PC-9 (cell line): ENCODE data around the gene ART4. TPM values are rescaled to one million over a fixed set of nuclear protein-coding genes. Genes with fewer than 3 reads are reported as not detected.

ENCODE experiments used
- BruUV-seq: library from RNA; stranded (reverse); fragments of 400-500 nt; replicated peaks from 2 replicates; lab custom pipeline; 2021; lab: Mats Ljungman, UMichigan
- CTCF ChIA-PET: fragments of 300-600 bp; sonication (Branson Sonifier 250); formaldehyde crosslinking; loops from one replicate; lab custom pipeline; 2022; ENCODE audit warnings: antibody characterized with exemption; lab: Charles Lee
- POLR2A ChIA-PET: fragments of 300-600 bp; sonication (Branson Sonifier 250); formaldehyde crosslinking; loops from one replicate; lab custom pipeline; 2022; ENCODE audit warnings: antibody characterized with exemption; ENCODE audit not compliant: unreplicated experiment; lab: Charles Lee
- DNase-seq, 2 experiments: peaks; one replicate each; pipeline versions ENCODE4 v3.0.0 to v3.0.0-alpha.2; 2015 to 2022; ENCODE audit warnings: mixed read lengths in 1 of 2
- H2AFZ ChIP-seq: fragments of 200-600 bp; sonication (generic); 2 replicates; pipeline ENCODE4 v1.8.1; 2017; ENCODE audit warnings: antibody characterized with exemption
- H3F3A ChIP-seq: fragments of 200-600 bp; sonication (generic); 2 replicates; pipeline ENCODE4 v1.8.1; 2017; ENCODE audit warnings: antibody characterized with exemption, mild to moderate bottlenecking, low read depth; ENCODE audit not compliant: insufficient read depth
- H3K27ac ChIP-seq: fragments of 200-600 bp; sonication (generic); 2 replicates; pipeline ENCODE4 v1.6.1; 2016; ENCODE audit warnings: mixed run types
- H3K27me3 ChIP-seq: fragments of 200-600 bp; sonication (generic); 2 replicates; pipeline ENCODE4 v1.6.1; 2016; ENCODE audit warnings: low read depth, mixed run types; ENCODE audit not compliant: insufficient read depth
- H3K36me3 ChIP-seq: fragments of 200-600 bp; sonication (generic); 2 replicates; pipeline ENCODE4 v1.6.1; 2016; ENCODE audit warnings: low read depth, mixed run types
- H3K4me1 ChIP-seq: fragments of 200-600 bp; sonication (generic); replicated peaks from 2 replicates; pipeline ENCODE4 v1.6.1; 2016; ENCODE audit warnings: mixed run types; ENCODE audit not compliant: insufficient read depth
- H3K4me2 ChIP-seq: fragments of 200-600 bp; sonication (generic); 2 replicates; pipeline ENCODE4 v1.6.1; 2017; ENCODE audit warnings: mixed run types
- H3K4me3 ChIP-seq: fragments of 200-600 bp; sonication (generic); 2 replicates; pipeline ENCODE4 v1.6.1; 2016; ENCODE audit warnings: mixed run types
- H3K79me2 ChIP-seq: fragments of 200-600 bp; sonication (generic); 2 replicates; pipeline ENCODE4 v1.6.1; 2017; ENCODE audit warnings: low read depth, mixed run types
- H3K9me2 ChIP-seq: fragments of 200-600 bp; sonication (generic); 2 replicates; pipeline ENCODE4 v1.8.1; 2017; ENCODE audit warnings: mild to moderate bottlenecking; ENCODE audit not compliant: insufficient read depth
- H3K9me3 ChIP-seq: fragments of 200-600 bp; sonication (generic); 2 replicates; pipeline ENCODE4 v1.8.1; 2016; ENCODE audit warnings: low read depth; ENCODE audit not compliant: insufficient read depth
- H4K20me1 ChIP-seq: fragments of 200-600 bp; sonication (generic); 2 replicates; pipeline ENCODE4 v1.8.1; 2017; ENCODE audit not compliant: insufficient read depth
- CTCF ChIP-seq: fragments of 200-600 bp; sonication (generic); conservative IDR thresholded peaks from 2 replicates; pipeline ENCODE4 v1.6.1; 2017; ENCODE audit warnings: mixed run types, antibody characterized with exemption, mild to moderate bottlenecking, moderate library complexity
- EZH2 ChIP-seq: fragments of 200-600 bp; sonication (generic); IDR thresholded peaks from 2 replicates; pipeline ENCODE4 v1.8.0; 2017; ENCODE audit warnings: antibody characterized with exemption, low read depth
- intact Hi-C: fragments of 100-400 bp; cut with micrococcal nuclease; formaldehyde crosslinking; loops from one replicate; pipeline ENCODE4 v1.10.0; 2022; ENCODE audit not compliant: unreplicated experiment
- total RNA-seq: library from RNA; stranded (reverse); gene quantifications from 2 replicates; pipeline ENCODE4 v1.2.3, GENCODE V29; 2021

Gene ART4
- total RNA-seq, 1 experiment from 2014 or later, result not detected

- BruUV-seq, result no TSS peak
- POLR2A ChIA-PET, result interaction anchor here (0.6 kb wide), 1 partner anchor 930 kb away, joined by 6 read pairs; no protein-coding TSS in a partner anchor
Measured at GRCh38 chr12:14850929-14851663, 7.8 kb upstream of the ART4 start.

DNA sequence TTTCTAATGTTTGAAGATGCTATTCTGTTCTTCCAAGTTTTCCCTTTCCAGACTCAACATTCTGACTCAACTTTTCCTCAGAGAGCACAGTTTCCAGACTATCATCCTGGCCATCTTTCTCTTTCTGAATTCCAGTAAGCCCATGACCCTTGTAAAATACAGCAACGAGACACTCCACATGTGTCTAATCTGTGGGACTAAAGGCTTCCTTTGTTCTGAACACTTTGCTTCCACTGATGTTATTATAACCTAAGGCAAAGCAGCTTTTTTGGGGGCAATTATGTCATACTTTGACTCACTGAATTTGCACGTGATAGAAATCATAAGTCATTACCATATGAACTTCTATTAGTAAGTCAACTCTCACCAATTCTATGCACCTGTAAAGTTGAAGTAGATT lies 6.3 kb upstream of the ART4 start:
- Histone ChIP-seq H3K27ac (no peak overlapping the region), H3K79me2 (no peaks in the 10 kb centered on the region), H3K4me3 (no peak overlapping the region), H3K4me2 (no peak overlapping the region), H3K27me3 (no peaks in the 10 kb centered on the region), H2AFZ (no peak overlapping the region), H3F3A (no peaks in the 10 kb centered on the region), H3K4me1 (peaks cover 18% of the 10 kb centered on the region), H4K20me1 (no peaks in the 10 kb centered on the region), H3K9me3 (no peaks in the 10 kb centered on the region), H3K36me3 (no peaks in the 10 kb centered on the region), H3K9me2 (no peaks in the 10 kb centered on the region)
- ChIA-PET CTCF (no interaction called here), POLR2A (no interaction called here)
- intact Hi-C loops, result loop anchor here (10.0 kb wide), 2 partner anchors 305 to 615 kb away; no protein-coding TSS in a partner anchor
- DNase-seq, result no peak
- no TSS peak for BruUV-seq
- TF ChIP-seq EZH2 (no peak), CTCF (no peak)

More at GRCh38 chr12:14850929-14851663, 7.8 kb upstream of the ART4 start:
- CTCF ChIA-PET, result interaction anchor here (0.6 kb wide), 1 partner anchor 83 kb away, joined by 10 read pairs; no protein-coding TSS in a partner anchor
- Histone ChIP-seq H3K4me1 (peaks cover 10% of the 10 kb centered on the region), H3K27ac (no peak overlapping the region), H3K9me2 (no peaks in the 10 kb centered on the region), H4K20me1 (no peaks in the 10 kb centered on the region), H3K27me3 (no peaks in the 10 kb centered on the region), H3K4me2 (no peak overlapping the region), H3K9me3 (no peaks in the 10 kb centered on the region), H3F3A (no peaks in the 10 kb centered on the region), H3K4me3 (no peak overlapping the region), H2AFZ (no peak overlapping the region), H3K79me2 (no peaks in the 10 kb centered on the region), H3K36me3 (no peaks in the 10 kb centered on the region)
- TF ChIP-seq CTCF (no peak), EZH2 (no peak)
- no peak for DNase-seq
- intact Hi-C loops, result no loop called here

- H3K4me1 ChIP-seq, result peaks cover 23% of the 10 kb centered on the region
- CTCF ChIA-PET, result interaction anchor here (0.6 kb wide), 1 partner anchor 87 kb away, joined by 4 read pairs; no protein-coding TSS in a partner anchor
- intact Hi-C loops, result loop anchor here (10.0 kb wide), 2 partner anchors 308 to 612 kb away; no protein-coding TSS in a partner anchor
- H4K20me1 ChIP-seq, result no peaks in the 10 kb centered on the region
- no peak for DNase-seq
- no peak overlapping the region for H3K4me2 ChIP-seq
- POLR2A ChIA-PET, result interaction anchor here (0.6 kb wide), 1 partner anchor 694 kb away, joined by 3 read pairs; no protein-coding TSS in a partner anchor
- H3K36me3 ChIP-seq, result no peaks in the 10 kb centered on the region
- H2AFZ ChIP-seq, result no peak overlapping the region
- no peaks in the 10 kb centered on the region for H3K79me2 ChIP-seq
- no peaks in the 10 kb centered on the region for H3F3A ChIP-seq
- no peaks in the 10 kb centered on the region for H3K27me3 ChIP-seq
- H3K4me3 ChIP-seq, result no peak overlapping the region
- no peak overlapping the region for H3K27ac ChIP-seq
- H3K9me3 ChIP-seq, result no peaks in the 10 kb centered on the region
- TF ChIP-seq CTCF, result no peak
- H3K9me2 ChIP-seq, result no peaks in the 10 kb centered on the region
- no TSS peak for BruUV-seq
Measured at GRCh38 chr12:14846876-14847580, 3.7 kb upstream of the ART4 start.
